ENCODE measurements around the gene CBX7. TPM values are rescaled to one million over a fixed set of nuclear protein-coding genes. Genes with fewer than 3 reads are reported as not detected.
A peak's percentile ranks its signal among the peaks of the same experiment; 100 is the strongest.

Gene CBX7
- total RNA-seq, 3 donors from 2014 or later = 23.6 to 125 (median 29.2) TPM

DNA sequence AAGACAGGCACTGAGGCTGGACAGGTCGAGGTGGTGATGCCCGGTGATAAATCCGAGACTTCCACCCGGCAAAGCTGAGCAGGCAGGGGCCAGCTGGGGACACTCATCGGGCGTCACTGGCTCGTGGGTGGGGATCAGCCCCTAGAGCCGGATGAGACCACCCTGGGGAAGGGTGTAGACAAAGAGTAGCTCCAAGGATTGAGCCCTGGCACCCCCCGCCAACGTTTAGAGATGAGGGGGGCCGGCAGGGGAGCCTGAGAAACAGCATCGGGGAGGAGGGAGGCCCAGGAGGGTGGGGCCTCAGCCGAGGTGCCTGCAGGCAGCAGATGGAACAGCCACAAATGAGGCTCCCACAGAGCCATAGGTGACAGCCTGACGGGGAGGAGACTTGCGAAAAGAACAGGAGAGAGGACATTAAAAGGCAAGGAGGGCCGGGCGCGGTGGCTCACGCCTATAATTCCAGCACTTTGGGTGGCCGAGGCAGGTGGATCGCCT is 27.4 kb upstream of the CBX7 start:
- intact Hi-C loops (cut with DNase I, micrococcal nuclease) = loop anchor here in 1 of 2 donors (10.0 kb wide), 1 partner anchor 135 kb away; the partner anchor contains the start of gene RPL3
- no peak overlapping the region for H3K4me3 ChIP-seq
- DNase-seq (no peak), ATAC-seq (no peak)
- peaks cover 7% of the 10 kb centered on the region for H3K4me1 ChIP-seq (ENCODE audit: low read depth)
- no peaks in the 10 kb centered on the region for H3K9me3 ChIP-seq
- no peaks in the 10 kb centered on the region for H3K36me3 ChIP-seq (ENCODE audit: low read depth)
- TF ChIP-seq, protein P1, sequence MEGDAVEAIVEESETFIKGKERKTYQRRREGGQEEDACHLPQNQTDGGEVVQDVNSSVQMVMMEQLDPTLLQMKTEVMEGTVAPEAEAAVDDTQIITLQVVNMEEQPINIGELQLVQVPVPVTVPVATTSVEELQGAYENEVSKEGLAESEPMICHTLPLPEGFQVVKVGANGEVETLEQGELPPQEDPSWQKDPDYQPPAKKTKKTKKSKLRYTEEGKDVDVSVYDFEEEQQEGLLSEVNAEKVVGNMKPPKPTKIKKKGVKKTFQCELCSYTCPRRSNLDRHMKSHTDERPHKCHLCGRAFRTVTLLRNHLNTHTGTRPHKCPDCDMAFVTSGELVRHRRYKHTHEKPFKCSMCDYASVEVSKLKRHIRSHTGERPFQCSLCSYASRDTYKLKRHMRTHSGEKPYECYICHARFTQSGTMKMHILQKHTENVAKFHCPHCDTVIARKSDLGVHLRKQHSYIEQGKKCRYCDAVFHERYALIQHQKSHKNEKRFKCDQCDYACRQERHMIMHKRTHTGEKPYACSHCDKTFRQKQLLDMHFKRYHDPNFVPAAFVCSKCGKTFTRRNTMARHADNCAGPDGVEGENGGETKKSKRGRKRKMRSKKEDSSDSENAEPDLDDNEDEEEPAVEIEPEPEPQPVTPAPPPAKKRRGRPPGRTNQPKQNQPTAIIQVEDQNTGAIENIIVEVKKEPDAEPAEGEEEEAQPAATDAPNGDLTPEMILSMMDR (IDR thresholded peaks at IDR 0.05) = no peak

DNA sequence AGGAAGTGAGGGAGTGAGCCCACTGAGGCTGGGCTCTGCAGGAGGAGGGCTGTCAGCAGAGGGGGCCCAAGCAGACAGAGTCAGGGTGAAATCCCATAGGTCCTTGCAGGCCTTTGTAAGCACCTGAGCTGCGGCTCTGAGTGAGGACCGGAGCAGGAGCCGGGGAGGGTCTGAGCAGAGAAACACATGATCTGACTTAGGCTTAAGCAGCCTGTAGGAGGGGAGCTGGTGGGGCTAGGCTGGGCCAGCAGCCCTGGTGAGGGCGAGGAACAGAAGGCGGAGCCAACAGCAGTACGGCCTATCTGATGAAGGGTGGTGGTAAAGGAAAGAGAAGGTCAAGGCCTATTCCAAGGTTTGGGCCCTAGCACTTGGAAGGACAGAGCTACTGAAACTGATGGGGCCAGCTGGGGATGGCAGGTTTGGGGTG is 26.9 kb upstream of the CBX7 start:
- TF ChIP-seq, protein P1 (IDR thresholded peaks at IDR 0.05) = no peak
- DNase-seq (no peak), ATAC-seq (no peak)
- intact Hi-C loops (cut with DNase I, micrococcal nuclease) = loop anchor here in 1 of 2 donors (10.0 kb wide), 1 partner anchor 135 kb away; the partner anchor contains the start of gene RPL3
- H3K36me3 ChIP-seq (ENCODE audit: low read depth) = no peaks in the 10 kb centered on the region
- peaks cover 8% of the 10 kb centered on the region for H3K4me1 ChIP-seq (ENCODE audit: low read depth)
- H3K9me3 ChIP-seq = no peaks in the 10 kb centered on the region
- no peak overlapping the region for H3K4me3 ChIP-seq

DNA sequence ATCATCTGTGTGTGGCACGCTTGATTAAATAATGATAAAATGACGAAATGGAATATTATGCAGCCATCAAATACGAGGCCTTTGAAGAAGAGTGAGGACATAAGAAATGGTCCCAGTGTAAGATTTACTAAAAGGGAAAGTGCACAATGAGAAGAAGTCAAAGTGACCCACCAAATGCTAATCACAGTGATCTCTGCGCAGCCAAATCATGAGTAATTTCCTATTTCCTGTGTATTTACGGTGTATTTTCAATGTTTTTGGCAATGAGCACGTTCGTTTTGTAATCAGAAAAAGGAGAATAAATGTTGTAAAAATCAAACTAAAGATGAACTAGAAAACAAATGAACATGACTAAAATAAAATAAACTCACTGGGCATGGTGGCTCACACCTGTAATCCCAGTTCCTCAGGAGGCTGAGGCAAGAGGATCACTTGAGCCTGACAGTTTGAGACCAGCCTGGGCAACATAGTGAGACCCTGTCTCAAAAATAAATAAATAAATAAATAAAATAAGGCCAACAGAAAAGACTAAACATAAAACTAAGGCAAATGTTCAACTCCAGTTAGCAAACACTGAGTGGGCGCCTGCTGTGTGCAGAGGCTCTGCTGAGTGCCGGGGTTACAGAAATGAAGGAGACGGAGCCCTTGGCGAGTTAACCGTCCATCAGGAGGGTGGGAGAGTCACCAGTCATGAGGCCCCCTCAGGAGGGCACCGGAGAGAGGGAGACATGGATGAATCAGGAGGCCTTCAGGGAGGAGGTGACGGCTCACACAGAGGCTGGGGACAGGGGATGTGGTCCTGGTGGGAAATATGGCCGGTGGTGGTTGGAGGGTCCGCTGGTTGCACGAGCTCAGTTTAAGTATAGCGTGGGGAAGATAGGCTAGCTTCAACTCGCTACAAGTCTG is 26.0 kb upstream of the CBX7 start:
- no peaks in the 10 kb centered on the region for H3K9me3 ChIP-seq
- intact Hi-C loops (cut with DNase I, micrococcal nuclease) = loop anchor here in 1 of 2 donors (10.0 kb wide), 1 partner anchor 136 kb away; the partner anchor contains the start of gene RPL3
- H3K4me3 ChIP-seq = no peak overlapping the region
- no peak for ATAC-seq
- peaks cover 11% of the 10 kb centered on the region for H3K4me1 ChIP-seq (ENCODE audit: low read depth)
- no peak for DNase-seq
- no peaks in the 10 kb centered on the region for H3K36me3 ChIP-seq (ENCODE audit: low read depth)
- TF ChIP-seq, protein P1 (IDR thresholded peaks at IDR 0.05) = no peak

DNA sequence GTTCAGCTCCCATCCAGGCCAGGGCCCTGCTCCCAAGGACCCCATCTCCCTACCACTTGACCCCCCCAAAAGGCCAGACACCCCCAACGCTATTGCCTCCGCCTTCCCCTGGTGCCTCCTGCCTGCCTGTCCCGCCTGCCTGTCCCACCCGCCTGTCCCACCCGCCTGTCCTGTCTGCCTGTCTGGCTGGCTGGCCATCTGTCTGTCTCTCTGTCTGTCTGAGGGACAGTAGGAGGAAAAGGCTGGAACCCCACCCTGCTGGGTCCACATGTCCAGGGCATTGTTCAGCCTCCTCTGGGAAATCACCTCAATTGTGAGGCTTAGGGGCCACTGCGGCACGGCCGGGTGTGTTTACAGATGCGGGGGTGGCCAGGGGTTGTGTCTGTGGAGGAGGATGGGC is 25.3 kb upstream of the CBX7 start:
- Histone ChIP-seq H3K4me3 (no peak overlapping the region), H3K4me1 (ENCODE audit: low read depth) (peaks cover 11% of the 10 kb centered on the region), H3K9me3 (no peaks in the 10 kb centered on the region), H3K36me3 (ENCODE audit: low read depth) (no peaks in the 10 kb centered on the region)
- peak in 1 of 3 donors; percentile 56 for DNase-seq
- intact Hi-C loops (cut with DNase I, micrococcal nuclease) = loop anchor here in 1 of 2 donors (10.0 kb wide), 1 partner anchor 137 kb away; the partner anchor contains the start of gene RPL3
- no peak for ATAC-seq
- TF ChIP-seq, protein P1 (IDR thresholded peaks at IDR 0.05) = no peak

DNA sequence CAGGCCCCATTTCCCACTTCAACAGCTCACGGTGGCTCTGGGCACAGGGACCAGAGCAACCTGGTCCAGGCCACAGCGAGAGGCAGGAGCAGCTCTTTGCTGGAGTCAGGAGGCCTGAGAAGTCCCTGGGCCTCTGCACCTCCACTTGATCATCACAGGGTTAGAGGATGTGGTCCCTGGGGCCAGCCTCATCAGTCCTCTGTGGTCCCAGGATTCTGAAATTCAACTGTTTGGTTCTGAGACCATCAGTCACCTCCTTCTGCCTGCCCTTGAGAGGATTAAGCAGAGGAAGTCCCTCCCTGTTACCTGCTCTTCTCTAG is 24.9 kb upstream of the CBX7 start:
- no peak overlapping the region for H3K4me3 ChIP-seq
- H3K36me3 ChIP-seq (ENCODE audit: low read depth) = no peaks in the 10 kb centered on the region
- H3K9me3 ChIP-seq = no peaks in the 10 kb centered on the region
- intact Hi-C loops (cut with DNase I, micrococcal nuclease) = loop anchor here in 1 of 2 donors (10.0 kb wide), 1 partner anchor 137 kb away; the partner anchor contains the start of gene RPL3
- TF ChIP-seq, protein P1 (IDR thresholded peaks at IDR 0.05) = no peak
- H3K4me1 ChIP-seq (ENCODE audit: low read depth) = peaks cover 11% of the 10 kb centered on the region
- no peak for DNase-seq
- ATAC-seq = no peak

Measured in mucosa of descending colon (tissue), 3 donors.